Measurements from ENCODE around the gene ADAMTSL1. TPM values are rescaled to one million over a fixed set of nuclear protein-coding genes. Genes with fewer than 3 reads are reported as not detected.

Gene ADAMTSL1
- total RNA-seq, 1 donor from 2014 or later, result 12.3 TPM

DNA sequence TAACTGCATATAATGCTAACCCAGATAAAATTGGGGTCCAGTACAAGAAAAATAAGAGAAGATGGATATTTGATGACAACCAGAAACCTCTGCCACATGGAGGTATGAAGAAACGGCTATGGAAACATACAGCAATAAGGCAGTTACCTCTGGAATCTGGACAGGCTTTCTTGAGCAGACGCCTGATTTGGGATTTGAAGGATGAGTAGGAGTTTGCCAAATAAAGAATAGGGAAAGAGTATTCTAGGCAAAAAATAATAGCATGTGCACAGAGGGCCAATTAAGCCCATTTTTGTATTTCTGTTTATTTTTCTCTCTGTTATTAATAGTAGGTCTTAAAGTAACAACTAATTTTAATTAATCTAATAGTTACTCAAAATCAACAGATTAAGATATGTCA lies 144.9 kb downstream of the ADAMTSL1 start:
- Histone ChIP-seq H3K27me3 (no peaks in the 10 kb centered on the region), H3K4me3 (no peak overlapping the region), H3K9me3 (no peaks in the 10 kb centered on the region), H3K36me3 (no peaks in the 10 kb centered on the region), H3K27ac (no peak overlapping the region), H3K4me1 (peaks cover 0 to 3% of the 10 kb centered on the region in 2 donors)
- no peak for DNase-seq (ENCODE audit: low spot score in 2 of 2)
- TF ChIP-seq, protein P1, sequence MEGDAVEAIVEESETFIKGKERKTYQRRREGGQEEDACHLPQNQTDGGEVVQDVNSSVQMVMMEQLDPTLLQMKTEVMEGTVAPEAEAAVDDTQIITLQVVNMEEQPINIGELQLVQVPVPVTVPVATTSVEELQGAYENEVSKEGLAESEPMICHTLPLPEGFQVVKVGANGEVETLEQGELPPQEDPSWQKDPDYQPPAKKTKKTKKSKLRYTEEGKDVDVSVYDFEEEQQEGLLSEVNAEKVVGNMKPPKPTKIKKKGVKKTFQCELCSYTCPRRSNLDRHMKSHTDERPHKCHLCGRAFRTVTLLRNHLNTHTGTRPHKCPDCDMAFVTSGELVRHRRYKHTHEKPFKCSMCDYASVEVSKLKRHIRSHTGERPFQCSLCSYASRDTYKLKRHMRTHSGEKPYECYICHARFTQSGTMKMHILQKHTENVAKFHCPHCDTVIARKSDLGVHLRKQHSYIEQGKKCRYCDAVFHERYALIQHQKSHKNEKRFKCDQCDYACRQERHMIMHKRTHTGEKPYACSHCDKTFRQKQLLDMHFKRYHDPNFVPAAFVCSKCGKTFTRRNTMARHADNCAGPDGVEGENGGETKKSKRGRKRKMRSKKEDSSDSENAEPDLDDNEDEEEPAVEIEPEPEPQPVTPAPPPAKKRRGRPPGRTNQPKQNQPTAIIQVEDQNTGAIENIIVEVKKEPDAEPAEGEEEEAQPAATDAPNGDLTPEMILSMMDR (IDR thresholded peaks at IDR 0.05), result no peak
- intact Hi-C loops (cut with DNase I), result no loop called here

GRCh38 chr9:18622186-18622836 lies 148.4 kb downstream of the ADAMTSL1 start:
- Histone ChIP-seq H3K4me3 (no peak overlapping the region), H3K36me3 (no peaks in the 10 kb centered on the region), H3K4me1 (no peaks in the 10 kb centered on the region), H3K27me3 (no peaks in the 10 kb centered on the region), H3K9me3 (no peaks in the 10 kb centered on the region), H3K27ac (no peak overlapping the region)
- intact Hi-C loops (cut with DNase I), result no loop called here
- TF ChIP-seq, protein P1 (IDR thresholded peaks at IDR 0.05), result no peak
- no peak for DNase-seq (ENCODE audit: low spot score in 2 of 2)

DNA sequence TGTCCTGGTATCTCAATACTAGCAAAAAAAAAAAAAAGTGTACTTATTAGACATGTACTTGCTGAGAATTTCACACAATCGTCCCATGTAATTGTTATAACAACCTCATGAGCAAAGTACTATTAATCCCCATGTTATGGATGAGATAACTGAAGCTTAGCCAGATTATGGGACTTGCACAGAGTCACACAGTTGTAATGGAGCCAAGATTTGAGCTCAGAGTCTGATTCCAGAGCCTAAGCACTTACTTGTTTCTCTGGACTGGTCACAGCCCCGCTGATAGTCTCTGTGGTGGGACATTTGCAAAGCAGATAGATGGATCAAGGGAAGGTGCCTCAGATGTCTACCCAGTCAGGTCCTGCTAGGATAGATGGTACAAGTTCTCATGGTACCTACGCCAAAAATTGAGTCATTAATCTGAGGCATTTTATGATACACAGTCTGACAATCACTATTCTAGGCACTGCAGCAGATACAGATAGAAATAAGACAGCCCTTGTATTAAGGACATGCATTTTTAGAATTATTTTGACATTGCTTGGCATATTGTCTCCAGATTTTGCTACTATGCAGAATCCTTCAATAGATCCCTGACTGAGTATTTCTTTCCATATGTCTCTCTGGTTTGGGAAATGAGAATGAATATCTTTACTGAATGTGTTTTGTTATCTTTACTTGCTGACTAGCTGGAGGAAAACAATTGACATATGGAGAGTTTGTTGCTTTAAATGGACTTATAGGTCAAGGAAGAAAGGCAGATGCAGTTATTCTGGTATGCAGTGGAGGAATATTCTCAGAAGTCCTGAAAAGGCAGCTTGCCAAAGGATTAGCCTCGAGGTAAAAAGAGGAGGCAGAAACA lies 149.5 kb downstream of the ADAMTSL1 start:
- Histone ChIP-seq H3K27ac (no peak overlapping the region), H3K9me3 (no peaks in the 10 kb centered on the region), H3K4me3 (no peak overlapping the region), H3K4me1 (no peaks in the 10 kb centered on the region), H3K27me3 (no peaks in the 10 kb centered on the region), H3K36me3 (no peaks in the 10 kb centered on the region)
- no peak for DNase-seq (ENCODE audit: low spot score in 2 of 2)
- TF ChIP-seq, protein P1 (IDR thresholded peaks at IDR 0.05), result no peak
- intact Hi-C loops (cut with DNase I), result no loop called here

DNA sequence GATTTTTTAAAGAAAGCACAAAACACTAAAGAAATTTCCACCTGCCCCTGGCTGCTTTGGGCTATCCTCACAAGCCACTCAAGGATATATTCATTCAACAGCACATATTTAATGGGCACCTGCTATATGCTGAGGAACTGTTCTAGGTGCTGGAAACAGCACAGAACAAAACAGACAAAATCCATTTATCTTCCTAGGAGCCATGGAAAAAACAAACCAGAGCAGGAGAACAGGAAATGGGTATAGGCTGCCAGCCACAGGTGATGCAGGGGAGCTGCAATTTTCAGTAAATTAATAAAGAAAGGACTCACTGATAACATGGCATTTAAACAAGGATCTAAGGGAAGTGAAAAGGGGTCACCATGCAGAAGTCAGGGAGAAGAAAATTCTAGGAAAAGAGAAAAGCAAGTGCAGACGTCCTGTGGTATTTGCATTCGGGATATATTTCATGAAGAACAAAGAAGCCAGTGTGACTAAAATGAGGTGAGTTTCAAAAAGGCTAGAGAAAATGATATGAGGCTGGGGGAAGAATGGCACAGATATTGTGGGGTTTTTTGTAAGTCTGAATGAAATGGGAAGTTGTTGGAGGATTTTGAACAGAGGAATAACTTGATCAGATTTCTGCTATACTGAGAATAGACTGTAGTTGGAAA lies 152.2 kb downstream of the ADAMTSL1 start:
- no peak overlapping the region for H3K27ac ChIP-seq
- DNase-seq (ENCODE audit: low spot score in 2 of 2), result no peak
- TF ChIP-seq, protein P1 (IDR thresholded peaks at IDR 0.05), result no peak
- intact Hi-C loops (cut with DNase I), result no loop called here
- H3K4me3 ChIP-seq, result no peak overlapping the region
- H3K36me3 ChIP-seq, result no peaks in the 10 kb centered on the region
- no peaks in the 10 kb centered on the region for H3K27me3 ChIP-seq
- no peaks in the 10 kb centered on the region for H3K9me3 ChIP-seq
- H3K4me1 ChIP-seq, result peaks cover 0 to 9% of the 10 kb centered on the region in 2 donors

GRCh38 chr9:18629136-18629535 lies 155.2 kb downstream of the ADAMTSL1 start:
- Histone ChIP-seq H3K4me1 (peaks cover 0 to 29% of the 10 kb centered on the region in 2 donors), H3K9me3 (no peaks in the 10 kb centered on the region), H3K4me3 (no peak overlapping the region), H3K27ac (no peak overlapping the region), H3K36me3 (no peaks in the 10 kb centered on the region), H3K27me3 (no peaks in the 10 kb centered on the region)
- DNase-seq (ENCODE audit: low spot score in 2 of 2), result no peak
- TF ChIP-seq, protein P1 (IDR thresholded peaks at IDR 0.05), result no peak
- intact Hi-C loops (cut with DNase I), result no loop called here
